Keratinocyte (primary cell): ENCODE measurements around the gene DGKH. TPM values are rescaled to one million over a fixed set of nuclear protein-coding genes. Genes with fewer than 3 reads are reported as not detected.

ENCODE experiments used
- DNase-seq: peaks from one replicate; pipeline ENCODE4 v3.0.0-alpha.2; 2011; ENCODE audit warnings: low read depth, missing footprints, low spot score
- FAIRE-seq: peaks from 2 replicates; lab custom pipeline; 2011; peaks lifted over from hg19 to GRCh38; lab: Jason Lieb, UNC
- H2AFZ ChIP-seq: 2 replicates; pipeline ENCODE4 v1.6.0; 2012; ENCODE audit warnings: low read length, control low read depth, inconsistent platforms; ENCODE audit not compliant: control insufficient read depth
- H3K27ac ChIP-seq: 2 replicates; pipeline ENCODE4 v1.5.1; 2011; ENCODE audit warnings: low read length; ENCODE audit not compliant: control insufficient read depth, insufficient read depth
- H3K27me3 ChIP-seq: 3 replicates; pipeline ENCODE4 v1.6.0; 2011; ENCODE audit warnings: low read length; ENCODE audit not compliant: control insufficient read depth, insufficient read depth; ENCODE audit errors: extremely low read depth
- H3K36me3 ChIP-seq, 2 experiments: 2 replicates in 1 of 2; 3 replicates in 1 of 2; pipeline ENCODE4 v1.5.1; 2011; ENCODE audit warnings: low read length in 2 of 2, mild to moderate bottlenecking in 1 of 2; ENCODE audit not compliant: control insufficient read depth in 2 of 2, insufficient read depth in 2 of 2; ENCODE audit errors: extremely low read depth in 1 of 2
- H3K4me1 ChIP-seq: 3 replicates; pipeline ENCODE4 v1.5.1; 2011; ENCODE audit warnings: low read length; ENCODE audit not compliant: control insufficient read depth, insufficient read depth; ENCODE audit errors: extremely low read depth
- H3K4me2 ChIP-seq: 3 replicates; pipeline ENCODE4 v1.6.0; 2011; ENCODE audit warnings: low read depth, low read length; ENCODE audit not compliant: control insufficient read depth, insufficient read depth; ENCODE audit errors: extremely low read depth
- H3K4me3 ChIP-seq, 3 experiments: fragments of 200-600 bp in 1 of 3; sonication (generic) in 1 of 3; 2 replicates in 2 of 3; 3 replicates in 1 of 3; pipeline ENCODE4 v1.5.1; 2011 to 2016; ENCODE audit warnings: low read length in 3 of 3, mild to moderate bottlenecking in 3 of 3, control low read depth in 2 of 3, inconsistent platforms in 1 of 3, low read depth in 1 of 3, mixed read lengths in 1 of 3, mixed run types in 1 of 3, moderate library complexity in 1 of 3; ENCODE audit not compliant: control insufficient read depth in 2 of 3, insufficient read depth in 2 of 3; ENCODE audit errors: extremely low read depth in 1 of 3
- H3K79me2 ChIP-seq: 2 replicates; pipeline ENCODE4 v1.6.0; 2012; ENCODE audit warnings: low read length; ENCODE audit not compliant: control insufficient read depth, insufficient read depth
- H3K9ac ChIP-seq: 3 replicates; pipeline ENCODE4 v1.6.0; 2011; ENCODE audit warnings: low read length; ENCODE audit not compliant: control insufficient read depth, insufficient read depth; ENCODE audit errors: extremely low read depth
- H3K9me1 ChIP-seq: 3 replicates; pipeline ENCODE4 v1.6.0; 2011; ENCODE audit warnings: low read length; ENCODE audit not compliant: control insufficient read depth, insufficient read depth; ENCODE audit errors: extremely low read depth
- H3K9me3 ChIP-seq: 2 replicates; pipeline ENCODE4 v1.5.1; 2012; ENCODE audit warnings: low read depth, low read length; ENCODE audit not compliant: control insufficient read depth
- H4K20me1 ChIP-seq: 3 replicates; pipeline ENCODE4 v1.6.0; 2011; ENCODE audit warnings: low read length; ENCODE audit not compliant: control insufficient read depth, insufficient read depth; ENCODE audit errors: extremely low read depth
- CTCF ChIP-seq, 3 experiments: IDR thresholded peaks in 1 of 3; conservative IDR thresholded peaks in 1 of 3; optimal IDR thresholded peaks in 1 of 3; 2 replicates in 2 of 3; 3 replicates in 1 of 3; pipeline versions ENCODE3 to v1.5.1; 2011; ENCODE audit warnings: low read length in 3 of 3, mild to moderate bottlenecking in 3 of 3, moderate library complexity in 2 of 3, control low read depth in 1 of 3, inconsistent platforms in 1 of 3; ENCODE audit not compliant: insufficient read depth in 2 of 3; ENCODE audit errors: extremely low read depth in 1 of 3
- EZH2 ChIP-seq: IDR thresholded peaks from one replicate; pipeline ENCODE4 v1.6.1; 2012; ENCODE audit warnings: inconsistent platforms, mild to moderate bottlenecking, low read length, moderate library complexity
- dilution Hi-C: fragments of 300-500 bp; cut with MboI; formaldehyde crosslinking; loops from one replicate; pipeline ENCODE4 v1.7.0; 2020; ENCODE audit warnings: low sequenced_read_pairs; ENCODE audit not compliant: extremely low pct_ligation_motif_present
- polyA plus RNA-seq, 5 experiments: library from polyadenylated mRNA; depleted of rRNA in 3 of 5; stranded (reverse) in 3 of 5; stranded (forward) in 1 of 5; unstranded in 1 of 5; fragments of >200 nt; gene quantifications; 1 replicate in 1 of 5; 2 replicates in 3 of 5; 3 replicates in 1 of 5; pipeline versions ENCODE4 v1.2.1 to v1.2.3, GENCODE V29; 2011 to 2012; ENCODE audit warnings: missing spikeins in 2 of 5, low read depth in 1 of 5, low replicate concordance in 1 of 5

Gene DGKH
- polyA plus RNA-seq, 1 donor (not counting 4 experiments of a cell fraction or from before 2014, with no cell fraction given): 12.8 TPM

- H3K4me3 ChIP-seq: no peak overlapping the region
Measured at GRCh38 chr13:42246541-42246940, 198.1 kb downstream of the DGKH start.

GRCh38 chr13:42247883-42248282 lies 199.4 kb downstream of the DGKH start:
- dilution Hi-C loops: no loop called here
- Histone ChIP-seq H3K4me1 (no peaks in the 10 kb centered on the region), H3K36me3 (peaks cover 0 to 1% of the 10 kb centered on the region in 2 experiments), H4K20me1 (no peaks in the 10 kb centered on the region), H3K27ac (no peak overlapping the region), H3K9ac (no peak overlapping the region), H3K79me2 (no peaks in the 10 kb centered on the region), H3K4me3 (no peak overlapping the region), H3K27me3 (no peaks in the 10 kb centered on the region), H3K9me3 (no peaks in the 10 kb centered on the region), H2AFZ (no peak overlapping the region), H3K9me1 (no peaks in the 10 kb centered on the region), H3K4me2 (no peak overlapping the region)
- no peak for TF ChIP-seq EZH2
- no peak for TF ChIP-seq CTCF (optimal IDR thresholded peaks at IDR 0.05 in 1 of 3, IDR thresholded peaks at IDR 0.05 in 1 of 3, conservative IDR thresholded peaks at IDR 0.05 in 1 of 3; ENCODE audit: extremely low read depth in 1 of 3, insufficient read depth in 2 of 3, low read length in 3 of 3)
- DNase-seq: no peak
- no peak for FAIRE-seq

More at GRCh38 chr13:42246541-42246940, 198.1 kb downstream of the DGKH start:
- Histone ChIP-seq H3K9me3 (no peaks in the 10 kb centered on the region), H3K4me1 (no peaks in the 10 kb centered on the region), H3K9me1 (no peaks in the 10 kb centered on the region), H3K27ac (no peak overlapping the region), H3K9ac (no peak overlapping the region), H3K4me2 (no peak overlapping the region), H3K79me2 (no peaks in the 10 kb centered on the region), H4K20me1 (no peaks in the 10 kb centered on the region), H3K36me3 (peaks cover 0 to 1% of the 10 kb centered on the region in 2 experiments), H3K27me3 (no peaks in the 10 kb centered on the region), H2AFZ (no peak overlapping the region)
- FAIRE-seq (no peak), DNase-seq (no peak)
- no peak for TF ChIP-seq CTCF (optimal IDR thresholded peaks at IDR 0.05 in 1 of 3, IDR thresholded peaks at IDR 0.05 in 1 of 3, conservative IDR thresholded peaks at IDR 0.05 in 1 of 3; ENCODE audit: extremely low read depth in 1 of 3, insufficient read depth in 2 of 3, low read length in 3 of 3)
- dilution Hi-C loops: no loop called here
